DMS 273 treated with DMSO at 0.1 percent for 48 hours (cell line): Measurements from ENCODE around the gene SDS.

Experiments used
- DNase-seq: peaks from one replicate; lab custom pipeline; 2025; lab: John Stamatoyannopoulos, UW

Gene SDS

GRCh38 chr12:113347107-113347506 is 56.6 kb downstream of the SDS start:
- DNase-seq: no peak

GRCh38 chr12:113346353-113346752 is 57.3 kb downstream of the SDS start:
- no peak for DNase-seq

GRCh38 chr12:113345318-113345717 is 58.4 kb downstream of the SDS start:
- no peak for DNase-seq
